NCI-H446 treated with DMSO at 0.1 percent for 48 hours (cell line): ENCODE data around the gene PCOLCE2.

Experiments used
- DNase-seq: peaks from one replicate; lab custom pipeline; 2025; lab: John Stamatoyannopoulos, UW

The PCOLCE2 gene

DNA sequence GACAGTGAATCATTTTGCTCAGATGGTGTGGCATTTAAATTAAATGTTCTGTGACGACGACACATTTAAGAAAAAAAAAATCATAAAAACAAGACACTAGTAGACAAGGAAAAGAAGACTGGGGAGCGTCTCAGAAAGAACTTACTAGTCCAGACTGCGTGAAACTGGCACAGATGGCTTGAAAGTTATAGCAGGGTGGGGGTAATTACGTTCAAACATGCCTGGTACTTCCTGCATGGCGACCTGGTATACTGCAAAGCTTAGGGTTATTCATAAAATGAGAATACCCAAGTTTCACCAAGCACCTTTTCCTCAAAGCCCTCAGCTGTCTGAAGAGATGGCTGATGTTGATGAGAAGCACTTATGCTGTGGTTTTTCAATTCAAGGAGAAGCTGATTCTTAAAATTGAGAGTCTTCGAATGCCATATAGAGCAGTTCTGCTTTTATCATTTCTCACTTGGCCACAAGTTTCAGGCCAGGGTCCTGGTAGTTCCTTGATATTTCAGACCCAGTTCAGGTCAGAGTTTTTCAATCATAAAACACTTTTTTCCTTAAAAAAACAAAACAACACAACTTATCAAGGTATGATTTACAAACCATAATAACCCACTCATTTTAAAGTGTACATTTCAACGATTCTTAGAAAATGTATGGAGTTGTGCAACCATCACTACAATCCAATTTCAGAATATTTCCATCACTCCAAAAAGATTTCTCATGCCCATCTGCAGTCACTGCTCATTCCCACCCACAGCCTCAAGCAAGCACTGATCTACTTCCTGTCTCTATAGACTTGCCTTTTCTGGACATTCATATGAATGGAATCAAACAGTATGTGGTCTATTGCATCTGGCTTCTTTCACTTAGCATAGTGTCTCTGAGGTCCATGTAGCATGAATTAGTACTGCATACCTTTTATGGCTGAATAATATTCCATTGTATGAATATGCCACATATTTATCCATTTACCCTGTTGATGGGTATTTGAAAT is 24.7 kb downstream of the PCOLCE2 start:
- DNase-seq, result no peak

- DNase-seq, result peak; percentile 42
Observed at GRCh38 chr3:142863010-142863817, 25.7 kb downstream of the PCOLCE2 start.

- no peak for DNase-seq
Observed at GRCh38 chr3:142861926-142862325, 27.0 kb downstream of the PCOLCE2 start.

DNA sequence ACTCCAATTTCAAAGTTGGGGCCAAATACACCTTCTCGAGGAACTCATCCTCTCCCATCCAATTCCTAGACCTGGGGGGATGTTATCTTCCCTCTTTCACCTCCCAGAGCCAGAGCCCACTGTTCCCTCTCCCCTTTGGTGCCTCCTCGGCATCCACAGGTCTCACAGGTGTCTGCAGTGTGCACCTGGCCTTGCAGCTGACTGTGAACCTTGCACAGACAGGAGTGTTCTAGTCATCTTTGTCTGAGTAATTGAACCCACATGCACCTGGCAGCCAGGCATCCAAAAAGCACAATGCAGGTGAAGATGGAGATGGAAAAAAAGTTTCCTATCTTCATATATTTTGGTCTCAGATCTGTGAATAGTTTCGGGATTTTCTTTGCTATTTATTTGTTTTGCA is 30.8 kb downstream of the PCOLCE2 start:
- no peak for DNase-seq

GRCh38 chr3:142857056-142857455 is 31.8 kb downstream of the PCOLCE2 start:
- peak; percentile 80 for DNase-seq

DNA sequence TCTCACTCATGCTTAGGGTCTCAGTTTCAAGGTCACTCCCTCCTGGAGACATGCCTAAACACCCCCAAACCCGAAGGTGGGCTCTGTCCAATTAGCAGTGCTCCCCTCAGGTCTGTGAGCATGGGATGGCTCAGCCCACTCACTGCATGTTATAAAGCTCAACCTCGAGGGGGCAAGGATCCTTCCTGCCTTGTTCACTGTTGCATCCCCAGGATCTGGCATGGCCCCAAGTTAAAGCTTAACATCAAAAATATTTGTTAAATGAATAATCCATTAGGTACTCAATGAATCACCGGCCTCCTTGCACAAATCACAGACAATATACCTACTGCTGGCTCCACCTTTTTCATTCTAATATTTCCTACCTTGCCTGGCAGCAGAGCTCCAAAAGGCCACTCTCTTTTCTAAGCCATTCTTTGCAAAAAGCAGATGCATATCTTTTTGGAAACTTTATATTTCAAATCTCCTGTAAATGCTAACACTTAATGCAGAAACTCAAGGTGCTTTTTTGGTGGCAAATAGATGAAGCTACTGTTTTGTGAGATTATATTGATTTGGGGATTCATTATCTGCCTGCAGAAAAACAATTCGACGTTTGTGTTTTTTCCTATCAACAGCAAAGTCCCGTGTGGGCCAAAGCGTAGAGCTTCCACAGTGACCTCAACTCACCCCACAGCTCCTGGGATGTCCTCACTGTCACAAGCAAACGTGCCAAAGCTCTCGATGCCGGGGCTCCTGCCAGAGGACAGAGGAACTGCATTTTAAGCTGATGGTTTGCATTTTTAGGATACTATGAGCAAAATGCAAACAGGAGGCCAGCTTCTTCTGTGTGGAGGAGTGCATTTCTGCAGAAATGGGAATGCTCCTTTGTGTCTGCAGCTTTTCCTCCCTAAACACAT is 35.4 kb downstream of the PCOLCE2 start:
- peak; percentile 25 for DNase-seq

DNA sequence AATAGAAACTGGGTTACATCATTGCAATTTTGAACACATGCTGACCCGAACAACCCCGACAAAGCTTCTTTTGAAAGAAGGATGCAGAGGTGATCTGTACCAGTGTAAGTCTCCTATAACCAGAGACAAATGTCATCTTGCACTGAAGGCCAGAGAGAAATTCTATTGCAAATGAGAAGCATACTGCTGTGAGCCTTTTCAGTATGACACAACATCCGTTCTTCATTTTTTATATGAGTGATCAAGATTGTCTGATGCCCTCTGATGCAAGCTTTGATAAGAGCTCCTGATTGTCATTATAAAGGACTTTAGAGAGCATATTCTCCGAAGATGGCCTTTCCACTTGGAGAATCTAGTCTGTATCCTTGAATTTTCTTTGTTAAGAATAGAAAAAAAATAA is 36.9 kb downstream of the PCOLCE2 start:
- DNase-seq, result no peak

GRCh38 chr3:142850395-142851023 is 38.4 kb downstream of the PCOLCE2 start:
- peak; percentile 60 for DNase-seq

DNA sequence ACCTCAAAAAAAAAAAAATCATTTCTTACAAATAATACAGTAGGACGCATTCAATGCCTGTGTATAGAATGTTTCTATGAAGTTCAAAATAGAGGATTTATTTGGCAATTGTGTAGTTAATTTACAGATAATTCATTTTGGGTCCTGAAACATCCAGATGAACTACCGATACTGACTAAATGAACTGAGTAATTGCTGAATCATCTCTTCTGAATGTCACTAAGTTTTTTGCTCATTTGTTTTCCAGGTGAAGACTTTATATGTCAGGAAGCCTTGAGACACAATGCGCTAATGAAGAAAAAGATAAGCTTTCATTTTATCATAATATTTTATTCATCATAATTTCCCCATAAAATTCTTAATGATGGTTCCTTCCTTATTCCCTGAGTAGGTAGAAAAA is 39.7 kb downstream of the PCOLCE2 start:
- no peak for DNase-seq

DNA sequence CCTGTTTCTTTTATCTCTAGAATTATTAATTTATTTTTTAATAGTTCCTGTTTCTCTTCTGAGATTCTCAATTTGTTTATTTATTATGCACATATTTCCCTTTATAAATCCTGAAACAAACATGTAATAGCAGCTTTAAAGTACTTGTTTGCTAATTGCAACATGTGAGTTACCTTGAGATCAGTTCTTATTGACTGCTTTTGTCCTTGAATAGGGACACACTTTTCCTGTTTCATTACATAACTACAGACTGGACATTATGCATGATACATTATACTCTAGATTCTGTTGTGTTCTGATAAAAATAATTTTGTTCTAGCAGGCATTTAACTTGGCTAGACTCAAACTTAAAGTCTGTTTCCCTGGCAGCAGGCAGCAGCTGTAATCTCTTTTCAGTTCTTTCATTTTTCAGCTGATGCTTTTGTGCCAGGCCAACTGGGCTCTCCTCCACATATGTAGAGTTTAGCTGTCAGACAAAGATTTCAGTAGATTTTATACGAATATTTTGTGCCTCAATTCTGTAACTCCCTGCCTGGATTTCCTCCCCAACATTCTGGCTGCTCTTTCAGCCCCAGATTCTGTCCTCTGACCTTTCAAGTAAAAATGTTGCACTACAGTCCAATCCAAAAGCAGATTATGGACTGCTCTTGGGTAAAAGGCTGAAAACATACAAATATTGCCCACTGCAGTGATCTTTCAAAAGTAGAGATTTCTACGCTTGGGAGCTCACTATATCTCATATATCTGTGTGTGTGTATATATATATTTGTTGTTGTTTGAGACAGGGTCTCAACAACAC is 41.9 kb downstream of the PCOLCE2 start:
- no peak for DNase-seq

GRCh38 chr3:142844339-142844977 is 44.4 kb downstream of the PCOLCE2 start:
- peak; percentile 33 for DNase-seq

DNA sequence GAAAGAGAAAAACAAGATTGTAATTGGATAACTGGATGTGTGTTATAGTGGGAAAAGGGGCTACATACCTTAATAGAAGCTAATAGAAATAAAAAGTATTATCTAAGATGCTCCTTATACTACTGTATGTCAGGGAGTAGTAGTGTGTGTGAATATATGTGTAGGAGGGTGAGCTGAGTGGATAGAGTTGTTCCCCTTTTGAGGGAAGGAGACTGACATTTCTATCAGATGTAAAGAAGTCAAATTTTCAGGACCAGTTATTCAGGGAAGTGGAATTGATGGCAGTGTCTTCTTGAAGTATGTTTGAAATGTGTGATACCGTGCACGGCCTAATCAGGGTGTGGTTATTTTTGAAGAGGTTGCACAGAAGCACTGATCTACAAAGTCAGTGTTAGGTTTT is 49.1 kb downstream of the PCOLCE2 start:
- DNase-seq, result no peak

GRCh38 chr3:142837526-142837925 is 51.4 kb downstream of the PCOLCE2 start:
- no peak for DNase-seq

- peak; percentile 35 for DNase-seq
Observed at GRCh38 chr3:142828703-142829305, 60.1 kb downstream of the PCOLCE2 start.

- DNase-seq, result no peak
Observed at GRCh38 chr3:142819179-142819578, 69.7 kb downstream of the PCOLCE2 start.

GRCh38 chr3:142818651-142819050 is 70.2 kb downstream of the PCOLCE2 start:
- no peak for DNase-seq

DNA sequence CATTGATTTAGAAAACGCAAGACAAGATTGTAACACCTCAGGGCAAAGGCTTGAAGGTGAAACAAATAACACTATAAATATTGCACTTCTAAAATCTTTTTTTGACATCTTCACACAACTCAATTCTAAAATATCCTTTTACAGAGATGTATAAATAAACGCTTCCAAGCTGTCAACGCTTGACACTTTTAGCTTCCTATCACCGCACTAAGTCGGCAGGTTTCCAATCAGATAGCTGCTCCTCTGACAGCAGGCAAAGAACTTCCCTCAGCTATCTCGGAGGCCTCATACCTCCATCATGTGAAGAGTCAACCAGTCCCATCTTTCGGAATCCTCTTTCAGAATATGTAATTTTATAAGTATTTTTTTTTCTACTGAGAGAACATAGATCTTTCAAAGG is 71.0 kb downstream of the PCOLCE2 start:
- DNase-seq, result no peak

DNA sequence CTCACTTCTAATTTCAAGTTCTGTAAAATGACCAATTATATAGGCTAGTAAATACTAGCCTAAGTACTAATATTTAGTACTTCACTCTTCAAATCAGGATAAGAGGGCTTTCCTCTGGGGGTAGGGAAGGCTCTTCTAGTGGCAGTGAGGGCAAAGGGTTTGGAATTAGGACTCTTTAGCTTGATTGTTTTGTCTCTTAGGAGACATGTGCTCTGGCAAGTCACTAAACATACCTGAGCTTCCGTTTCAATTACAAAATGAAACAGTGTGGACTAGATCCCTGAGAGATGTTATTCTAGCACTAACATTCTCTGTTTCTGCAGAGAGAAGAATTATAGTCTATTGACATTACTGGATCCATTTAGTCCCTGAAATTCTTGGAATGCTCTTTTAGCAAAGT is 71.5 kb downstream of the PCOLCE2 start:
- DNase-seq, result no peak

GRCh38 chr3:142815803-142816202 is 73.1 kb downstream of the PCOLCE2 start:
- no peak for DNase-seq

- DNase-seq, result no peak
Observed at GRCh38 chr3:142809259-142809658, 79.6 kb downstream of the PCOLCE2 start.
